ENCODE measurements around the gene GMDS.

GRCh38 chr6:2132916-2133315 lies 112.5 kb downstream of the GMDS start:
- TF ChIP-seq ZNF274 (CRISPR knock-in tag; IDR thresholded peaks at IDR 0.05), result no peak
- no peak for TF ChIP-seq CTCF (CRISPR knock-in tag; IDR thresholded peaks at IDR 0.05)
- no peak for TF ChIP-seq GPN1 (CRISPR knock-in tag; IDR thresholded peaks at IDR 0.05; ENCODE audit: borderline replicate concordance)
- no peak for TF ChIP-seq MYC (CRISPR knock-in tag; IDR thresholded peaks at IDR 0.05; ENCODE audit: borderline replicate concordance)
- TF ChIP-seq AHDC1 (CRISPR knock-in tag; IDR thresholded peaks at IDR 0.05; ENCODE audit: borderline replicate concordance), result no peak
- TF ChIP-seq ZNF672 (CRISPR knock-in tag; IDR thresholded peaks at IDR 0.05), result no peak
- TF ChIP-seq RAD51 (IDR thresholded peaks at IDR 0.05; ENCODE audit: borderline replicate concordance), result no peak
- TF ChIP-seq ZNF660 (CRISPR knock-in tag; IDR thresholded peaks at IDR 0.05; ENCODE audit: borderline replicate concordance, low read depth), result no peak
- TF ChIP-seq POLR2A (IDR thresholded peaks at IDR 0.05; ENCODE audit: insufficient read depth in 1 of 2, low read depth in 2 of 2, low read length in 2 of 2), result no peak
- TF ChIP-seq ZNF124 (CRISPR knock-in tag; IDR thresholded peaks at IDR 0.05), result no peak
- TF ChIP-seq ZBTB7A (CRISPR knock-in tag; IDR thresholded peaks at IDR 0.05), result no peak
- no peak for TF ChIP-seq ETS1 (CRISPR knock-in tag; IDR thresholded peaks at IDR 0.05)
